ENCODE data around the gene ALPG.
"Not testable (repeated sequence)": the region's sequence is repeated elsewhere in the genome, so short reads cannot be mapped to it uniquely, and the experiment has no call there.

Gene ALPG

DNA sequence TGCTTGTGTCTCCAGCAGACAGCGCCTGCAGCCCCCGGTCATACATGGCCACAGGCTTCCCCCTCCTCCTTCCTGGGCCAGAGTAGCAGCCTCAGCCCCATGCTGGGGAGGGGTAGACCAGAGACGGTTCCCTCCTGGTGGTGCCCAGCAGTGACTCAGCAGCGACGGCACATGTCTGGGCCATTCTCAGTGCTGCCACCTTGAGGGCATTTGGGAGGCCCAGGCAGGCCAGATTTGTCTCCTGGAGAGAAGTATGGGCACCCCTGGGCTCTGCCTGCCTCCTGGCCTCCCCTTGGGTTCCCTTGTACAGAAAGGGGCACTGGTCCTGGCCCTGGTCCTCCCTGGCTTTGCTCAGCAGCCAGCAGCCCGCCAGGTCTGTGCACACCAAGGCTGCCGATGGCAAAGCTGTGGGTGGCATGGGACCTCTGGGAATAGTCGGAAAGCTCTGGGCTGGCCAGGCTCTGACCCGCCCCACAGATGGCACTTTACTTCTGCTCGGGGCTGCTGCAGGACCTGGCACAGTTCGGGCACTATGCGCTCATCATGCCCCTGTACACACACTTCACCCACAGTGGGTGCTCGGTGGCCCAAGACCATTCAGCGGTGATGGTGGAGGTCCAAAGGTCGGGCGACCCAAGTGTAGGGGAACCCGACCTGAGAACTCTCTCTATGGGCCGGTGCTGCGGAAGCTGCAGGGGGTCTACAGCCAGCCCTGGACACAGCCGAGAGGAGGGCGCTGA lies 37.9 kb downstream of the ALPG start:
- Mint-ChIP-seq H3K27me3 (no peaks in the 10 kb centered on the region), H3K27ac (ENCODE audit: low read depth) (no peak overlapping the region), H3K36me3 (ENCODE audit: insufficient read depth) (peaks cover 1% of the 10 kb centered on the region), H3K9me3 (no peaks in the 10 kb centered on the region), H3K4me1 (peaks cover 11% of the 10 kb centered on the region), H3K4me3 (no peak overlapping the region)
- DNase-seq (ENCODE audit: low spot score in 2 of 2) = peak; percentile 28 to 37
- peak; percentile 48 for ATAC-seq (replicated peaks; ENCODE audit: extremely low read depth, poor library complexity, severe bottlenecking)

GRCh38 chr2:232445149-232445885 lies 38.7 kb downstream of the ALPG start:
- H3K4me1 Mint-ChIP-seq; H3K36me3 Mint-ChIP-seq (ENCODE audit: insufficient read depth); H3K4me3 Mint-ChIP-seq; H3K9me3 Mint-ChIP-seq; H3K27me3 Mint-ChIP-seq; DNase-seq (ENCODE audit: low spot score in 2 of 2); ATAC-seq (replicated peaks; ENCODE audit: extremely low read depth, poor library complexity, severe bottlenecking); H3K27ac Mint-ChIP-seq (ENCODE audit: low read depth): not testable (repeated sequence)

DNA sequence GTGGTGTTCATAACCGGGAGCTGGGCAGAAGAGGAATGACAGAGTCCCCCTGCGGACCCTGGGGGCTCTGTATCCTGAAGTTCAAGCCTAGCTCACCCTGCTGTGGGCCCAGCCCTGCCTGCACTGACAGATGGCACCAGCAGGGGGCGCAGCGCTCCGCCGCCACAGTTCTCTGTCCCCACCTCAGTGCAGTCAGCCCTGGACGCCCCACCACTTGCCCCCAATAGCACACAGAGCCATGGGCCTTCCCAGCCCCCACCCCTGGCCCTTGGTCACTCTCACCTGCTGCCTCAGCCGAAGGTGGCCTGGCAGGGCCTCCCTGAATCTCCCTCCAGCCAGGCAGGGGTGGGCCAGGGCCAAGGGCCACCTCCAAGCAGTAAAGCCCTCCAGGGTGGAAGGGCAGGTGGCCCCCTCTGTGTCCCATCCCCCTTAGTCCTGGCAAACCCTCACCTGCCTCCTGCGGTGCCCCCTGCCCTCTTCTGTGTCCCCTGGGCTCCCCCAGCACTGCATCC lies 39.7 kb downstream of the ALPG start:
- not testable (repeated sequence) for H3K27ac Mint-ChIP-seq (ENCODE audit: low read depth); H3K36me3 Mint-ChIP-seq (ENCODE audit: insufficient read depth); H3K4me1 Mint-ChIP-seq; DNase-seq (ENCODE audit: low spot score in 2 of 2); H3K4me3 Mint-ChIP-seq; H3K27me3 Mint-ChIP-seq; H3K9me3 Mint-ChIP-seq
- ATAC-seq (replicated peaks; ENCODE audit: extremely low read depth, poor library complexity, severe bottlenecking) = peak; percentile 30

DNA sequence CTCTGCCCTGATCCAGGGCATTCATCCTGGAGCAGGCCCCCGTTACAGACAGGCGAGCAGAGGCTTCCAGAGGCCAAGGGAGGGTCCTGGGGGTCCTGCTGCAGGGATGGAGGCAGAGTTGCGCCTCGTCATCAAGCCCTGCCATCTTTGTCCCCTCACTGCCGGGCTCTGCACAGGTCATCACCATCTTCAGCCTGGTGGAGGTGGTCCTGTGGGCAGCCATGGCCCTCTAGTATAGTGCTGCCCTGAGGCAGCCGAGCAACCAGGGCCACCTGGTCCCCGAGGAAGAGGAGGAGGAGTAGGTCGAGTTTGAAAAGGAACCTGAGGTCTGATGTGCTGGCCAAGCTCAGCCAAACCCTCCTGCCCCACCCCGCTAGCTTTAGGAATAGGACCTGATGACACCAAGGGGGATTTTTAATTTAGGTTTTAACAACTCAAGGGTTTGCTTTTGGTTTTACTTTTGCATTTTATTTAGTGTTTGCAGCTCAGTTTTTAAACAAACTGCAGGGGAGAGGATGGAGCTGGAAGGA lies 40.5 kb downstream of the ALPG start:
- Mint-ChIP-seq H3K4me1 (no peaks in the 10 kb centered on the region), H3K36me3 (ENCODE audit: insufficient read depth) (no peaks in the 10 kb centered on the region), H3K9me3 (no peaks in the 10 kb centered on the region), H3K27ac (ENCODE audit: low read depth) (no peak overlapping the region), H3K4me3 (no peak overlapping the region), H3K27me3 (no peaks in the 10 kb centered on the region)
- DNase-seq (ENCODE audit: low spot score in 2 of 2) (no peak), ATAC-seq (replicated peaks; ENCODE audit: extremely low read depth, poor library complexity, severe bottlenecking) (no peak)

GRCh38 chr2:232447638-232448303 lies 41.1 kb downstream of the ALPG start:
- H3K27me3 Mint-ChIP-seq = no peaks in the 10 kb centered on the region
- ATAC-seq (replicated peaks; ENCODE audit: extremely low read depth, poor library complexity, severe bottlenecking) (no peak), DNase-seq (ENCODE audit: low spot score in 2 of 2) (no peak)
- H3K4me1 Mint-ChIP-seq = no peaks in the 10 kb centered on the region
- no peaks in the 10 kb centered on the region for H3K9me3 Mint-ChIP-seq
- H3K27ac Mint-ChIP-seq (ENCODE audit: low read depth) = no peak overlapping the region
- H3K4me3 Mint-ChIP-seq = no peak overlapping the region
- no peaks in the 10 kb centered on the region for H3K36me3 Mint-ChIP-seq (ENCODE audit: insufficient read depth)

DNA sequence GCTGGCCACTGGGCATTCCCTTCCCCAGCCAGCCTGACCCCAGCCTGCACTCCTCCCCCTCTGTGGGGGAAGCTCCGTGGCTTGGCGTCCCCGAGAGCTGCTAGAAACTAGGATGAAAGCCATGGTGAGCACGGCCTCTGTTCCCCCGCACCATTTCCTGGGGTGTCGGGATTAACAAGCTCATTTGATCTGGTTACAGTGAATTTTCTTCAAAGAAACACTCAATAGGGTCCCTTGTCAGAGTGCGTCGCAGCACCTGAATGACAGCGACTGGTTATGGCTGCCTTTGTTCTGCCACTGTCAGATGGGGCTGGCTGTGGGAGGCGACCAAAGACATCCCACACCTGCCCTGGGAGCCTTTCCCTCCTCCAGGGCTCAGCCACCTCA lies 41.7 kb downstream of the ALPG start:
- Mint-ChIP-seq H3K27ac (ENCODE audit: low read depth) (no peak overlapping the region), H3K36me3 (ENCODE audit: insufficient read depth) (no peaks in the 10 kb centered on the region), H3K27me3 (no peaks in the 10 kb centered on the region), H3K9me3 (no peaks in the 10 kb centered on the region), H3K4me3 (no peak overlapping the region), H3K4me1 (no peaks in the 10 kb centered on the region)
- DNase-seq (ENCODE audit: low spot score in 2 of 2) (peak in 1 of 2 donors; percentile 12), ATAC-seq (replicated peaks; ENCODE audit: extremely low read depth, poor library complexity, severe bottlenecking) (no peak)

DNA sequence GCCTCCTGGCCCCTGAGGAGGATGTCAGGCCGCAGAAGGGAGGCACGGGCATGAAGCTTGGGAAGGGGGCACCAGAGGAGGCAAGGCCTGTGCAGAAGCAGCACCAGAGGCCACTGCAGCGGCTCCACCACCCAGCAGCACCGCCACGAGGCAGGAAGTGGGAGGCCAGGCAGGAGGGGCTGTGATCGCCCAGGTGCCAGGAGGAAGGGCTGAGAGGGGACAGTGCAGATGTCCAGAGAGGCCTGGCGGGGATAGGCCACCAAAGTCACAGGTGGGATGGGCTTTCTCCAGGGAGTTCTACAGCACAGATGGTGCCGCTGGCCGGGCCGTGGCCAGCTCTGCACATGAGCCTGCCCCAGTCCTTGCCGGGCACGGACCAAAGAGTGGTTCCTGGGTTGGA lies 43.3 kb downstream of the ALPG start:
- Mint-ChIP-seq H3K4me1 (no peaks in the 10 kb centered on the region), H3K27me3 (peaks cover 9% of the 10 kb centered on the region), H3K9me3 (no peaks in the 10 kb centered on the region), H3K4me3 (no peak overlapping the region), H3K36me3 (ENCODE audit: insufficient read depth) (no peaks in the 10 kb centered on the region), H3K27ac (ENCODE audit: low read depth) (no peak overlapping the region)
- DNase-seq (ENCODE audit: low spot score in 2 of 2) (peak in 1 of 2 donors; percentile 2), ATAC-seq (replicated peaks; ENCODE audit: extremely low read depth, poor library complexity, severe bottlenecking) (no peak)

GRCh38 chr2:232451645-232452044 lies 45.0 kb downstream of the ALPG start:
- not testable (repeated sequence) for ATAC-seq (replicated peaks; ENCODE audit: extremely low read depth, poor library complexity, severe bottlenecking); H3K4me3 Mint-ChIP-seq; DNase-seq (ENCODE audit: low spot score in 2 of 2); H3K4me1 Mint-ChIP-seq; H3K9me3 Mint-ChIP-seq; H3K27ac Mint-ChIP-seq (ENCODE audit: low read depth); H3K36me3 Mint-ChIP-seq (ENCODE audit: insufficient read depth)
- peaks cover 26% of the 10 kb centered on the region for H3K27me3 Mint-ChIP-seq

DNA sequence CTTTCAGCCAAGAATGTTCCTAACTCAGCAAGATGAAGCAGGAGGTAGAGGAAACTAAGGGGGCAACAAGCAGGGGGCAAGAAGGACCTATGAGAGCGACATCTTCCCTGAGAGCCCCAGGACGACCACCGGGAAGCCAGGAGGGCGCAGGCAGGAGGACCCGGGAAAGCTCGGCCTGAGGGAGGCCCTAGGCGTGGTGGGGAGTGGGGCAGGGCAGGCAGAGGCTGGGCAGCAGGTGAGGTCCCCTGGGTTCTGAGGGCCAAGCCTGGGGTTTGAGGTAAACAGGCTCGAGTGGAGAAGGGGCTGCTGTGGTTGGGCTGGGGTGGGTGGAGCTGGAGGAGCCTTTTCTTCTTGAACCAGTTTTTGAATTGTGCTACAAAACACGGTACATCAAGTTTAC lies 48.0 kb downstream of the ALPG start:
- Mint-ChIP-seq H3K27ac (ENCODE audit: low read depth) (no peak overlapping the region), H3K4me3 (no peak overlapping the region), H3K36me3 (ENCODE audit: insufficient read depth) (no peaks in the 10 kb centered on the region), H3K4me1 (no peaks in the 10 kb centered on the region), H3K9me3 (no peaks in the 10 kb centered on the region), H3K27me3 (peaks cover 41% of the 10 kb centered on the region)
- DNase-seq (ENCODE audit: low spot score in 2 of 2) (no peak), ATAC-seq (replicated peaks; ENCODE audit: extremely low read depth, poor library complexity, severe bottlenecking) (no peak)

- H3K27me3 Mint-ChIP-seq = peaks cover 51% of the 10 kb centered on the region
- H3K4me1 Mint-ChIP-seq = no peaks in the 10 kb centered on the region
- H3K4me3 Mint-ChIP-seq = no peak within 1 kb of the TSS
- DNase-seq (ENCODE audit: low spot score in 2 of 2) (no peak), ATAC-seq (replicated peaks; ENCODE audit: extremely low read depth, poor library complexity, severe bottlenecking) (no peak)
- H3K36me3 Mint-ChIP-seq (ENCODE audit: insufficient read depth) = no peaks in the 10 kb centered on the region
- H3K9me3 Mint-ChIP-seq = no peaks in the 10 kb centered on the region
- no peak within 1 kb of the TSS for H3K27ac Mint-ChIP-seq (ENCODE audit: low read depth)
Measured at GRCh38 chr2:232455426-232456255, 49.0 kb downstream of the ALPG start, which contains the start of gene ALPI. TSS of gene ALPI (plus strand) at chr2:232456153. CDS start at chr2:232456200, 47 bp downstream.

DNA sequence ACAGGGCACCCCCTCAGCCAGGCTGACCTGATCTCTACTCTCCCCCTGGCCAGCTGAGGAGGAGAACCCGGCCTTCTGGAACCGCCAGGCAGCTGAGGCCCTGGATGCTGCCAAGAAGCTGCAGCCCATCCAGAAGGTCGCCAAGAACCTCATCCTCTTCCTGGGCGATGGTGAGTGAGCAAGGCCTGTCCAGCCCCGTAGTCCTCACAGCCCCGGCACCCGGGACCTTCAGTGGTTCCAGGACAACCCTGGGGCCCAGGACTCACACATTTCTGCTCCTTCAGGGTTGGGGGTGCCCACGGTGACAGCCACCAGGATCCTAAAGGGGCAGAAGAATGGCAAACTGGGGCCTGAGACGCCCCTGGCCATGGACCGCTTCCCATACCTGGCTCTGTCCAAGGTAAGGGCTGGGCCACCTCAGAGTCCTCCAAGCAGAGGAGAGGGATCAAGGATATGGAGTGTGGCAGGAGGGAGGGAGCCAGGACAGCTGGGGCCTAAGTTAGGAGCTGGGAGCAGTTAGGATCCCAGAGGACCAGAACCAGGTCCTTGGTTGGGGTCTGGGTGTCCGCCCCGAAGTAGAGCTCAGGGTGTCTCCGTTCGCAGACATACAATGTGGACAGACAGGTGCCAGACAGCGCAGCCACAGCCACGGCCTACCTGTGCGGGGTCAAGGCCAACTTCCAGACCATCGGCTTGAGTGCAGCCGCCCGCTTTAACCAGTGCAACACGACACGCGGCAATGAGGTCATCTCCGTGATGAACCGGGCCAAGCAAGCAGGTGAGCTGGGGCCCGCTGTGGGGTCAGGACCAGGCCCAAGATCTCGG lies 49.9 kb downstream of the ALPG start:
- no peaks in the 10 kb centered on the region for H3K36me3 Mint-ChIP-seq (ENCODE audit: insufficient read depth)
- no peak for ATAC-seq (replicated peaks; ENCODE audit: extremely low read depth, poor library complexity, severe bottlenecking)
- no peaks in the 10 kb centered on the region for H3K9me3 Mint-ChIP-seq
- no peak overlapping the region for H3K27ac Mint-ChIP-seq (ENCODE audit: low read depth)
- no peak overlapping the region for H3K4me3 Mint-ChIP-seq
- H3K27me3 Mint-ChIP-seq = peaks cover 51% of the 10 kb centered on the region
- H3K4me1 Mint-ChIP-seq = no peaks in the 10 kb centered on the region
- DNase-seq (ENCODE audit: low spot score in 2 of 2) = no peak

Data from central memory CD8-positive, alpha-beta T cell (primary cell).